ENCODE measurements around the gene ZNF664. TPM values are rescaled to one million over a fixed set of nuclear protein-coding genes. Genes with fewer than 3 reads are reported as not detected.

ZNF664 gene
- total RNA-seq, 1 donor from 2014 or later, result 68.1 TPM

GRCh38 chr12:124044809-124045321 lies 71.8 kb downstream of the ZNF664 start:
- Mint-ChIP-seq H3K4me1 (ENCODE audit: low read depth) (no peaks in the 10 kb centered on the region), H3K4me3 (no peak overlapping the region), H3K36me3 (ENCODE audit: low read depth) (no peaks in the 10 kb centered on the region), H3K9me3 (peaks cover 24% of the 10 kb centered on the region), H3K27ac (no peak overlapping the region), H3K27me3 (ENCODE audit: insufficient read depth) (no peaks in the 10 kb centered on the region)
- intact Hi-C loops (cut with micrococcal nuclease), result no loop called here
- no peak for DNase-seq (ENCODE audit: low spot score)

- Mint-ChIP-seq H3K27ac (no peak overlapping the region), H3K27me3 (ENCODE audit: insufficient read depth) (no peaks in the 10 kb centered on the region), H3K36me3 (ENCODE audit: low read depth) (no peaks in the 10 kb centered on the region), H3K4me1 (ENCODE audit: low read depth) (no peaks in the 10 kb centered on the region), H3K9me3 (peaks cover 24% of the 10 kb centered on the region), H3K4me3 (no peak overlapping the region)
- DNase-seq (ENCODE audit: low spot score), result no peak
- intact Hi-C loops (cut with micrococcal nuclease), result no loop called here
Measured at GRCh38 chr12:124045671-124046455, 72.8 kb downstream of the ZNF664 start.

- Mint-ChIP-seq H3K36me3 (ENCODE audit: low read depth) (no peaks in the 10 kb centered on the region), H3K27ac (no peak overlapping the region), H3K9me3 (peaks cover 24% of the 10 kb centered on the region), H3K27me3 (ENCODE audit: insufficient read depth) (no peaks in the 10 kb centered on the region), H3K4me1 (ENCODE audit: low read depth) (no peaks in the 10 kb centered on the region), H3K4me3 (no peak overlapping the region)
- intact Hi-C loops (cut with micrococcal nuclease), result no loop called here
- no peak for DNase-seq (ENCODE audit: low spot score)
Measured at GRCh38 chr12:124046456-124046740, 73.4 kb downstream of the ZNF664 start.

GRCh38 chr12:124047045-124047566 lies 74.1 kb downstream of the ZNF664 start:
- H3K9me3 Mint-ChIP-seq, result peaks cover 24% of the 10 kb centered on the region
- H3K4me3 Mint-ChIP-seq, result no peak overlapping the region
- H3K4me1 Mint-ChIP-seq (ENCODE audit: low read depth), result no peaks in the 10 kb centered on the region
- peaks cover 2% of the 10 kb centered on the region for H3K27me3 Mint-ChIP-seq (ENCODE audit: insufficient read depth)
- H3K27ac Mint-ChIP-seq, result no peak overlapping the region
- no peak for DNase-seq (ENCODE audit: low spot score)
- H3K36me3 Mint-ChIP-seq (ENCODE audit: low read depth), result no peaks in the 10 kb centered on the region
- intact Hi-C loops (cut with micrococcal nuclease), result no loop called here

GRCh38 chr12:124049451-124050094 lies 76.6 kb downstream of the ZNF664 start:
- intact Hi-C loops (cut with micrococcal nuclease), result no loop called here
- no peak for DNase-seq (ENCODE audit: low spot score)
- Mint-ChIP-seq H3K36me3 (ENCODE audit: low read depth) (no peaks in the 10 kb centered on the region), H3K27me3 (ENCODE audit: insufficient read depth) (peaks cover 2% of the 10 kb centered on the region), H3K4me3 (no peak overlapping the region), H3K9me3 (peaks cover 24% of the 10 kb centered on the region), H3K27ac (no peak overlapping the region), H3K4me1 (ENCODE audit: low read depth) (no peaks in the 10 kb centered on the region)

GRCh38 chr12:124053851-124054250 lies 80.8 kb downstream of the ZNF664 start:
- Mint-ChIP-seq H3K36me3 (ENCODE audit: low read depth) (no peaks in the 10 kb centered on the region), H3K9me3 (peaks cover 2% of the 10 kb centered on the region), H3K27me3 (ENCODE audit: insufficient read depth) (peaks cover 2% of the 10 kb centered on the region), H3K27ac (no peak overlapping the region), H3K4me3 (no peak overlapping the region), H3K4me1 (ENCODE audit: low read depth) (no peaks in the 10 kb centered on the region)
- intact Hi-C loops (cut with micrococcal nuclease), result no loop called here
- DNase-seq (ENCODE audit: low spot score), result no peak

- Mint-ChIP-seq H3K27me3 (ENCODE audit: insufficient read depth) (peaks cover 2% of the 10 kb centered on the region), H3K4me3 (no peak overlapping the region), H3K9me3 (no peaks in the 10 kb centered on the region), H3K36me3 (ENCODE audit: low read depth) (no peaks in the 10 kb centered on the region), H3K27ac (no peak overlapping the region), H3K4me1 (ENCODE audit: low read depth) (no peaks in the 10 kb centered on the region)
- DNase-seq (ENCODE audit: low spot score), result no peak
- intact Hi-C loops (cut with micrococcal nuclease), result no loop called here
Measured at GRCh38 chr12:124055066-124055465, 82.1 kb downstream of the ZNF664 start.

GRCh38 chr12:124057691-124058090 lies 84.7 kb downstream of the ZNF664 start:
- intact Hi-C loops (cut with micrococcal nuclease), result no loop called here

GRCh38 chr12:124059752-124060151 lies 86.7 kb downstream of the ZNF664 start:
- no peaks in the 10 kb centered on the region for H3K4me1 Mint-ChIP-seq (ENCODE audit: low read depth)
- no peaks in the 10 kb centered on the region for H3K27me3 Mint-ChIP-seq (ENCODE audit: insufficient read depth)
- intact Hi-C loops (cut with micrococcal nuclease), result no loop called here
- no peak for DNase-seq (ENCODE audit: low spot score)
- H3K4me3 Mint-ChIP-seq, result no peak overlapping the region
- no peaks in the 10 kb centered on the region for H3K36me3 Mint-ChIP-seq (ENCODE audit: low read depth)
- no peaks in the 10 kb centered on the region for H3K9me3 Mint-ChIP-seq
- no peak overlapping the region for H3K27ac Mint-ChIP-seq

More at GRCh38 chr12:124057691-124058090, 84.7 kb downstream of the ZNF664 start:
- H3K4me3 Mint-ChIP-seq, result no peak overlapping the region
- no peaks in the 10 kb centered on the region for H3K36me3 Mint-ChIP-seq (ENCODE audit: low read depth)
- H3K27me3 Mint-ChIP-seq (ENCODE audit: insufficient read depth), result no peaks in the 10 kb centered on the region
- no peaks in the 10 kb centered on the region for H3K9me3 Mint-ChIP-seq
- no peaks in the 10 kb centered on the region for H3K4me1 Mint-ChIP-seq (ENCODE audit: low read depth)
- DNase-seq (ENCODE audit: low spot score), result no peak
- no peak overlapping the region for H3K27ac Mint-ChIP-seq

Other genes starting within 250 kb of the ZNF664 start
- 0.12 and 0.31 TPM in 2 replicates for gene DNAH10, start 210.9 kb upstream of the ZNF664 start, total RNA-seq
- 7.7 and 8.3 TPM in 2 replicates for gene CCDC92, start 384 bp upstream of the ZNF664 start, total RNA-seq